ENCODE results near the gene DOCK4.

DOCK4 gene

DNA sequence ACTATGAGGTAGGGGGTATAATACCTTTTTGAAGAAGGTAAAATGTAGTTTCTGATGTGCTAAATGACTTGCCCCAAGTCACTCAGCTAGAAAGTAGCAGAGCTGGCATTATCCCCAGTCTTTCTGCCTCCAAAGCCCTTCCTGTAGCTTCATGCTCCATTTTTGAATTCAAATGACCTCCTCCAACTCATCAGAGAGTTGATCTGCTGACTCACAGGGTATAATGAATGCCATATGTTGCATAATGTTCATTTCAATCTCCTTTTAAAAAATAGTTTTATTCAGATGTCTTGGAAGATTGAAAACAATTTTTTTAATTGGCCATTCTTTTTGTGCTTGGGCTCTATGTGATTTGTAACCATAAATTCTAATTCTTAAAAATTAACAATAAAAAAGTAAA is 371.1 kb downstream of the DOCK4 start:
- H3K4me1 Mint-ChIP-seq: no peaks in the 10 kb centered on the region
- H3K4me3 Mint-ChIP-seq: no peak overlapping the region
- H3K27ac Mint-ChIP-seq: no peak overlapping the region
- TF ChIP-seq, protein P1, sequence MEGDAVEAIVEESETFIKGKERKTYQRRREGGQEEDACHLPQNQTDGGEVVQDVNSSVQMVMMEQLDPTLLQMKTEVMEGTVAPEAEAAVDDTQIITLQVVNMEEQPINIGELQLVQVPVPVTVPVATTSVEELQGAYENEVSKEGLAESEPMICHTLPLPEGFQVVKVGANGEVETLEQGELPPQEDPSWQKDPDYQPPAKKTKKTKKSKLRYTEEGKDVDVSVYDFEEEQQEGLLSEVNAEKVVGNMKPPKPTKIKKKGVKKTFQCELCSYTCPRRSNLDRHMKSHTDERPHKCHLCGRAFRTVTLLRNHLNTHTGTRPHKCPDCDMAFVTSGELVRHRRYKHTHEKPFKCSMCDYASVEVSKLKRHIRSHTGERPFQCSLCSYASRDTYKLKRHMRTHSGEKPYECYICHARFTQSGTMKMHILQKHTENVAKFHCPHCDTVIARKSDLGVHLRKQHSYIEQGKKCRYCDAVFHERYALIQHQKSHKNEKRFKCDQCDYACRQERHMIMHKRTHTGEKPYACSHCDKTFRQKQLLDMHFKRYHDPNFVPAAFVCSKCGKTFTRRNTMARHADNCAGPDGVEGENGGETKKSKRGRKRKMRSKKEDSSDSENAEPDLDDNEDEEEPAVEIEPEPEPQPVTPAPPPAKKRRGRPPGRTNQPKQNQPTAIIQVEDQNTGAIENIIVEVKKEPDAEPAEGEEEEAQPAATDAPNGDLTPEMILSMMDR (IDR thresholded peaks at IDR 0.05; ENCODE audit: unreplicated experiment in 3 of 3): no peak
- no peaks in the 10 kb centered on the region for H3K27me3 Mint-ChIP-seq (ENCODE audit: low read depth)
- H3K9me3 Mint-ChIP-seq: peaks cover 12% of the 10 kb centered on the region
- H3K36me3 Mint-ChIP-seq (ENCODE audit: low read depth): peaks cover 51% of the 10 kb centered on the region

DNA sequence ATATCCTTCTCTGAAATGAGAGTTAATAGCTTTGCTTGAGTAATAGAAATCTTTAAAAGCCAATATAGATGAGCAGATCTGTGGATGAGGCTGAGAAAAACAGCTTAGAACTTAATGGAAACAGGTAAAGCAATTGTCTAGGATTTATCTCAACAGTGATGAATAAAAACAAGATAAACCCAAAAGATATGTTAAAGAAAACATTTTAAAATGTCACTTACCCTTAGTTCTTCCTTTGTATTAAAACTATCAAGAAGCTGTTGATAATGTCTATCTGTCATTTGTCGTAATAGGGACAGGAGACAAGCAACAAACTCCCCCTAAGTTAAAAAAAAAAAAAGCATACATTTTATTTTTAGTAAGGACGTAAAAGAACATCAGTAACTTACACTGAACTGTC is 371.8 kb downstream of the DOCK4 start:
- Mint-ChIP-seq H3K27me3 (ENCODE audit: low read depth) (no peaks in the 10 kb centered on the region), H3K36me3 (ENCODE audit: low read depth) (peaks cover 49% of the 10 kb centered on the region), H3K4me1 (no peaks in the 10 kb centered on the region), H3K4me3 (no peak overlapping the region), H3K9me3 (peaks cover 12% of the 10 kb centered on the region), H3K27ac (no peak overlapping the region)
- TF ChIP-seq, protein P1 (IDR thresholded peaks at IDR 0.05; ENCODE audit: unreplicated experiment in 3 of 3): no peak

DNA sequence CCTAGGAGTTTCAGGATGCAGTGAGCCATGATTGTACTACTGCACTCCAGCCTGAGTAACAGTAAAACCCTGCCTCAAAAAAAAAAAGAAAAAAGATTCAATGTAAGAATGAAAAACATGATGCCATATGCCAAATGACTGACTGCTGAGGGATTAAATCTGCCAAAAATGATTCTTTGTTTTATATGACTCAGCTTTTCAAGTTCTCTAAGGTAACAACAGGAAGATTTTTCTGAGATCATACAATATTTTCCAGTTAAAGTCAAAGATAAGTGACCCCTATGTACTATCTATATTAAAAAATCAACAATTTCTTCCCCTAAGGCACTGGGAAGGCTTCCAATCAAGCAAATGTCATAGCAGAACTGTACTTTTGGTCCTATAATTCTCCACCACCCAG is 372.7 kb downstream of the DOCK4 start:
- H3K4me1 Mint-ChIP-seq: no peaks in the 10 kb centered on the region
- H3K36me3 Mint-ChIP-seq (ENCODE audit: low read depth): peaks cover 47% of the 10 kb centered on the region
- H3K27ac Mint-ChIP-seq: no peak overlapping the region
- H3K27me3 Mint-ChIP-seq (ENCODE audit: low read depth): no peaks in the 10 kb centered on the region
- no peak overlapping the region for H3K4me3 Mint-ChIP-seq
- TF ChIP-seq, protein P1 (IDR thresholded peaks at IDR 0.05; ENCODE audit: unreplicated experiment in 3 of 3): no peak
- H3K9me3 Mint-ChIP-seq: peaks cover 10% of the 10 kb centered on the region

GRCh38 chr7:111832174-111832573 is 374.0 kb downstream of the DOCK4 start:
- H3K36me3 Mint-ChIP-seq (ENCODE audit: low read depth): peaks cover 42% of the 10 kb centered on the region
- no peak overlapping the region for H3K27ac Mint-ChIP-seq
- peaks cover 10% of the 10 kb centered on the region for H3K9me3 Mint-ChIP-seq
- TF ChIP-seq, protein P1 (IDR thresholded peaks at IDR 0.05; ENCODE audit: unreplicated experiment in 3 of 3): no peak
- no peak overlapping the region for H3K4me3 Mint-ChIP-seq
- no peaks in the 10 kb centered on the region for H3K27me3 Mint-ChIP-seq (ENCODE audit: low read depth)
- no peaks in the 10 kb centered on the region for H3K4me1 Mint-ChIP-seq

DNA sequence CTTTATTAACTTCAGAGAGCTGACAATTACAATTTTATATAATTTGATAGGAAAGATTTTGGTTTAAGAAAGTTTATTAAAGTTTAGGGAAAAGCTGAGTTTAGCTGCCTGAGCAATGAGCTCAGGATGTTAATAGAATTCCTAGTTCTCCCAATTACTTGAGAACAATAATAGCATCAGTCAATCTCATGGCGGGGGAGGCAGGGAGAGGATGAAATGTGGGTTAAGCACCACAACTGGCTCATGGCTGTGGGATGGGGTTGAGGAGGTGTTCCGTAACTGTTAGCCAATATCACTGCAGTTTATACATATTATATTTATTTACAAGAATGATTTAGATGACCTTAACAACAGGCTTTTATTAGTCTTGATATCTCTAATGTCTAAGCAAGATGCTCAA is 377.0 kb downstream of the DOCK4 start:
- H3K36me3 Mint-ChIP-seq (ENCODE audit: low read depth): peaks cover 41% of the 10 kb centered on the region
- no peaks in the 10 kb centered on the region for H3K9me3 Mint-ChIP-seq
- H3K4me1 Mint-ChIP-seq: no peaks in the 10 kb centered on the region
- TF ChIP-seq, protein P1 (IDR thresholded peaks at IDR 0.05; ENCODE audit: unreplicated experiment in 3 of 3): no peak
- H3K27me3 Mint-ChIP-seq (ENCODE audit: low read depth): no peaks in the 10 kb centered on the region
- no peak overlapping the region for H3K27ac Mint-ChIP-seq
- H3K4me3 Mint-ChIP-seq: no peak overlapping the region

GRCh38 chr7:111827863-111828504 is 378.2 kb downstream of the DOCK4 start:
- H3K27ac Mint-ChIP-seq: no peak overlapping the region
- no peaks in the 10 kb centered on the region for H3K9me3 Mint-ChIP-seq
- TF ChIP-seq, protein P1 (IDR thresholded peaks at IDR 0.05; ENCODE audit: unreplicated experiment in 3 of 3): no peak
- no peaks in the 10 kb centered on the region for H3K27me3 Mint-ChIP-seq (ENCODE audit: low read depth)
- H3K4me3 Mint-ChIP-seq: no peak overlapping the region
- no peaks in the 10 kb centered on the region for H3K4me1 Mint-ChIP-seq
- H3K36me3 Mint-ChIP-seq (ENCODE audit: low read depth): peaks cover 42% of the 10 kb centered on the region
